H1 (cell line): ENCODE results near the gene GPR26. TPM values are rescaled to one million over a fixed set of nuclear protein-coding genes. Genes with fewer than 3 reads are reported as not detected.

ENCODE experiments used
- CTCF ChIA-PET: fragments of 300-600 bp; sonication (Branson Sonifier 250); formaldehyde crosslinking; loops from one replicate; lab custom pipeline; 2021; ENCODE audit not compliant: partially characterized antibody; lab: Charles Lee
- POLR2A ChIA-PET: fragments of 300-600 bp; sonication (Branson Sonifier 250); formaldehyde crosslinking; loops from one replicate; lab custom pipeline; 2021; ENCODE audit warnings: inconsistent platforms; ENCODE audit not compliant: partially characterized antibody; lab: Charles Lee
- DNase-seq, 2 experiments: peaks; one replicate each; pipeline versions ENCODE4 v3.0.0 to v3.0.0-alpha.2; 2010 to 2022; ENCODE audit warnings: low spot score in 2 of 2, low read depth in 1 of 2, mixed read lengths in 1 of 2
- FAIRE-seq: peaks from 2 replicates; lab custom pipeline; 2011; peaks lifted over from hg19 to GRCh38; lab: Jason Lieb, UNC
- H2AFZ ChIP-seq: 2 replicates; pipeline ENCODE4 v1.8.1; 2012; ENCODE audit warnings: low read length, inconsistent platforms
- H2AK5ac ChIP-seq: 2 replicates; pipeline ENCODE4 v1.6.1; 2013; ENCODE audit warnings: low read depth, low read length
- H2BK120ac ChIP-seq: replicated peaks from 2 replicates; pipeline ENCODE3; 2013; ENCODE audit warnings: low read depth, low read length, inconsistent platforms
- H2BK12ac ChIP-seq: 2 replicates; pipeline ENCODE4 v1.6.1; 2013; ENCODE audit warnings: low read depth, low read length
- H2BK15ac ChIP-seq: 2 replicates; pipeline ENCODE4 v1.6.1; 2013; ENCODE audit warnings: low read length
- H2BK20ac ChIP-seq: 2 replicates; pipeline ENCODE4 v1.6.1; 2013; ENCODE audit warnings: low read length
- H2BK5ac ChIP-seq: 2 replicates; pipeline ENCODE4 v1.6.1; 2013; ENCODE audit warnings: low read depth, low read length
- H3K14ac ChIP-seq: 2 replicates; pipeline ENCODE4 v1.6.1; 2013; ENCODE audit warnings: inconsistent platforms; ENCODE audit not compliant: insufficient read length
- H3K18ac ChIP-seq: 2 replicates; pipeline ENCODE4 v1.6.1; 2013; ENCODE audit warnings: low read length; ENCODE audit errors: extremely low read depth
- H3K23ac ChIP-seq: 2 replicates; pipeline ENCODE4 v1.6.1; 2013; ENCODE audit warnings: inconsistent platforms; ENCODE audit not compliant: insufficient read length
- H3K23me2 ChIP-seq: 2 replicates; pipeline ENCODE4 v1.6.1; 2013; ENCODE audit warnings: low read depth, low read length
- H3K27ac ChIP-seq: 2 replicates; pipeline ENCODE4 v1.6.1; 2011; ENCODE audit warnings: low read depth, low read length, inconsistent platforms
- H3K27me3 ChIP-seq, 4 experiments: replicated peaks in 1 of 4; 1 replicate in 1 of 4; 2 replicates in 3 of 4; pipeline versions ENCODE4 v1.6.1 to v1.8.1; 2011 to 2013; ENCODE audit warnings: low read length in 3 of 4, mild to moderate bottlenecking in 3 of 4, inconsistent platforms in 2 of 4, mixed read lengths in 2 of 4, moderate library complexity in 1 of 4; ENCODE audit not compliant: control insufficient read depth in 3 of 4, insufficient read depth in 3 of 4; ENCODE audit errors: extremely low read depth in 1 of 4
- H3K36me3 ChIP-seq, 4 experiments: 2 replicates each; pipeline versions ENCODE4 v1.6.1 to v1.8.1; 2011 to 2013; ENCODE audit warnings: mild to moderate bottlenecking in 4 of 4, low read length in 3 of 4, moderate library complexity in 2 of 4, control low read depth in 1 of 4, inconsistent platforms in 1 of 4; ENCODE audit not compliant: insufficient read depth in 4 of 4, control insufficient read depth in 2 of 4
- H3K4ac ChIP-seq: replicated peaks from 2 replicates; pipeline ENCODE3; 2013; ENCODE audit warnings: low read length, low read depth, mixed read lengths, inconsistent platforms; ENCODE audit not compliant: insufficient read length
- H3K4me1 ChIP-seq, 4 experiments: replicated peaks in 1 of 4; 1 replicate in 1 of 4; 2 replicates in 3 of 4; pipeline versions ENCODE4 v1.6.1 to v1.8.1; 2011 to 2013; ENCODE audit warnings: low read length in 3 of 4, inconsistent platforms in 2 of 4, mixed read lengths in 1 of 4; ENCODE audit not compliant: insufficient read depth in 4 of 4, control insufficient read depth in 3 of 4
- H3K4me2 ChIP-seq, 2 experiments: 2 replicates each; pipeline versions ENCODE4 v1.6.1 to v1.8.1; 2011 to 2013; ENCODE audit warnings: low read depth in 2 of 2, low read length in 2 of 2, control low read depth in 1 of 2, inconsistent platforms in 1 of 2, mild to moderate bottlenecking in 1 of 2; ENCODE audit not compliant: insufficient read depth in 1 of 2
- H3K4me3 ChIP-seq, 4 experiments: fragments of 200-600, 300-600 bp in 1 of 4; sonication (generic), shearing (Covaris generic), sonication (Bioruptor Twin) in 1 of 4; 2 replicates each; pipeline versions ENCODE4 v1.5.1 to v1.8.1; 2011 to 2016; ENCODE audit warnings: low read length in 4 of 4, low read depth in 3 of 4, control low read depth in 2 of 4, inconsistent platforms in 2 of 4, mild to moderate bottlenecking in 2 of 4, mixed read lengths in 1 of 4, moderate library complexity in 1 of 4; ENCODE audit not compliant: insufficient read depth in 2 of 4; ENCODE audit errors: extremely low read depth in 1 of 4
- H3K56ac ChIP-seq: replicated peaks from 2 replicates; pipeline ENCODE3; 2013; ENCODE audit warnings: low read depth, mild to moderate bottlenecking, mixed read lengths, low read length, inconsistent platforms; ENCODE audit not compliant: insufficient read length
- H3K79me1 ChIP-seq: 2 replicates; pipeline ENCODE4 v1.6.1; 2013; ENCODE audit warnings: low read depth, low read length, control low read depth
- H3K79me2 ChIP-seq, 2 experiments: 2 replicates each; pipeline versions ENCODE4 v1.6.1 to v1.8.1; 2012 to 2013; ENCODE audit warnings: low read length in 2 of 2, mild to moderate bottlenecking in 2 of 2, inconsistent platforms in 1 of 2; ENCODE audit not compliant: insufficient read depth in 2 of 2, control insufficient read depth in 1 of 2
- H3K9ac ChIP-seq, 4 experiments: replicated peaks in 1 of 4; 1 replicate in 1 of 4; 2 replicates in 3 of 4; pipeline versions ENCODE4 v1.6.1 to v1.8.1; 2011 to 2013; ENCODE audit warnings: low read depth in 3 of 4, low read length in 3 of 4, control low read depth in 2 of 4, mild to moderate bottlenecking in 2 of 4, moderate library complexity in 2 of 4, inconsistent platforms in 1 of 4; ENCODE audit errors: extremely low read depth in 1 of 4
- H3K9me3 ChIP-seq, 2 experiments: 2 replicates each; pipeline versions ENCODE4 v1.6.1 to v1.8.1; 2012 to 2013; ENCODE audit warnings: mild to moderate bottlenecking in 2 of 2, moderate library complexity in 2 of 2, control low read depth in 1 of 2, inconsistent platforms in 1 of 2, low read depth in 1 of 2, low read length in 1 of 2, mixed read lengths in 1 of 2; ENCODE audit not compliant: insufficient read depth in 2 of 2
- H4K20me1 ChIP-seq, 2 experiments: replicated peaks in 1 of 2; 2 replicates each; pipeline versions ENCODE3 to v1.8.1; 2011 to 2013; ENCODE audit warnings: inconsistent platforms in 2 of 2, low read length in 2 of 2, mild to moderate bottlenecking in 1 of 2; ENCODE audit not compliant: insufficient read depth in 2 of 2, control insufficient read depth in 1 of 2
- H4K5ac ChIP-seq: 2 replicates; pipeline ENCODE4 v1.6.1; 2013; ENCODE audit warnings: low read length, low read depth, mixed read lengths, inconsistent platforms; ENCODE audit not compliant: insufficient read length
- H4K8ac ChIP-seq: 2 replicates; pipeline ENCODE4 v1.8.0; 2013; ENCODE audit warnings: mild to moderate bottlenecking, moderate library complexity, low read length, inconsistent platforms; ENCODE audit not compliant: insufficient read depth; ENCODE audit errors: extremely low read depth
- H4K91ac ChIP-seq: replicated peaks from 2 replicates; pipeline ENCODE3; 2013; ENCODE audit warnings: low read length, mixed read lengths, inconsistent platforms; ENCODE audit not compliant: insufficient read length
- ATF2 ChIP-seq: IDR thresholded peaks from 2 replicates; pipeline ENCODE4 v1.6.1; 2012; ENCODE audit warnings: low read length, inconsistent platforms
- BACH1 ChIP-seq: IDR thresholded peaks from 2 replicates; pipeline ENCODE4 v1.6.1; 2012; ENCODE audit warnings: low read length, improper control_type of control experiment
- BCL11A ChIP-seq, 2 experiments: IDR thresholded peaks; one replicate each; pipeline ENCODE4 v1.6.1; 2011; ENCODE audit warnings: low read depth in 2 of 2, low read length in 2 of 2, mild to moderate bottlenecking in 2 of 2
- BRCA1 ChIP-seq: IDR thresholded peaks from 2 replicates; pipeline ENCODE4 v1.6.1; 2012; ENCODE audit warnings: low read depth, low read length, improper control_type of control experiment
- CEBPB ChIP-seq: IDR thresholded peaks from 2 replicates; pipeline ENCODE4 v1.6.1; 2012; ENCODE audit warnings: low read depth, low read length
- EP300 ChIP-seq, 2 experiments: IDR thresholded peaks; 1 replicate in 1 of 2; 2 replicates in 1 of 2; pipeline ENCODE4 v1.6.1; 2011 to 2012; ENCODE audit warnings: low read depth in 2 of 2, low read length in 2 of 2, mild to moderate bottlenecking in 2 of 2, borderline replicate concordance in 1 of 2, inconsistent platforms in 1 of 2, moderate library complexity in 1 of 2
- JUND ChIP-seq: IDR thresholded peaks from 2 replicates; pipeline ENCODE4 v1.6.1; 2011; ENCODE audit warnings: mild to moderate bottlenecking, improper control_type of control experiment, low read length
- KDM4A ChIP-seq: IDR thresholded peaks from one replicate; pipeline ENCODE4 v1.7.1; 2012; ENCODE audit warnings: low read depth, mild to moderate bottlenecking, moderate library complexity, low read length, inconsistent platforms; ENCODE audit not compliant: severe bottlenecking
- SAP30 ChIP-seq: fragments of 300-600 bp; sonication (generic); IDR thresholded peaks from 2 replicates; pipeline ENCODE4 v1.7.1; 2012; ENCODE audit warnings: low read length, moderate library complexity, mild to moderate bottlenecking, inconsistent platforms; ENCODE audit not compliant: insufficient read depth, insufficient replicate concordance
- WGBS, 2 experiments: shearing (Covaris generic) in 1 of 2; methylation state at CpG; one replicate each; pipeline versions ENCODE4 v1.1.6 to v1.1.7; 2013 to 2015; ENCODE audit warnings: low lambda C conversion rate in 2 of 2, mixed read lengths in 2 of 2, inconsistent platforms in 1 of 2, low coverage in 1 of 2, missing lambda C conversion rate in 1 of 2; ENCODE audit not compliant: insufficient replicate concordance in 2 of 2, insufficient coverage in 1 of 2, insufficient read length in 1 of 2; ENCODE audit errors: extremely low coverage in 1 of 2, missing lambda C conversion rate in 1 of 2; 5-methylcytosine and 5-hydroxymethylcytosine counted together
- polyA plus RNA-seq, 7 experiments: library from polyadenylated mRNA; depleted of rRNA in 3 of 7; stranded (reverse) in 5 of 7; unstranded in 2 of 7; fragments of >200 nt in 5 of 7; fragments of 200-250 nt in 2 of 7; gene quantifications; 1 replicate in 5 of 7; 2 replicates in 1 of 7; 4 replicates in 1 of 7; pipeline versions ENCODE4 v1.2.1 to v1.2.3, GENCODE V29; 2011 to 2013; ENCODE audit warnings: missing spikeins in 2 of 7, mixed read lengths in 2 of 7
- total RNA-seq: library from RNA; stranded (reverse); fragmentation: NEBNext Ultra II Directional; extraction: Animal tissue kit (Norgen Biotek cat#: 25700); gene quantifications from 2 replicates; pipeline ENCODE4 v1.2.1, GENCODE V29; 2021
- TF ChIP-seq, protein P1 (sequence below): IDR thresholded peaks from 2 replicates; pipeline ENCODE4 v1.6.1; 2011; ENCODE audit warnings: low read length, improper control_type of control experiment
- TF ChIP-seq, protein P2 (sequence below): IDR thresholded peaks from 2 replicates; pipeline ENCODE4 v1.6.1; 2012; ENCODE audit warnings: inconsistent platforms

Gene GPR26
- total and polyA plus RNA-seq, 2 of the 8 experiments (the other 6 are each of a cell fraction or from before 2014, with no cell fraction given): 0.09 to 0.21 TPM

DNA sequence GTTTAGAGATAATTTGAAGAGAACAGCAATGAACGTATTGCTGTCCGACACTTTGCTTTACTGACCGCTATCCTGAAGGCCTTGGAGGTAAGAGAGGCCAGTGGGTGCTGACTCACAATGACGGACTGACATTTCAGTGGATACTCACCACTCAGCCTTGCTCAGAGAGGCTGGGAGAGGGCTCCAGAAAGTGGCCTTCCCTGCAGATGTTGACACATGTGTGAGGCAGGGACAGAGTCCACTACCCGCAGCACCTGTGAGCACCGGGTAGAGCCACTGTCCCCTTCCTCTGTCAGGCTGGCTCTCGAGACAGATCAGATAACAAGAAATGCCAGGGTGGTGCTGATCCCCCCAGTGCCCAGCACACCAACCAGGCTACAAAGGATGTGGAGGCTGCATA, 75.0 kb downstream of the GPR26 start:
- Histone ChIP-seq H4K91ac (no peak overlapping the region), H2AK5ac (no peak overlapping the region), H3K23me2 (no peaks in the 10 kb centered on the region), H3K4me1 (no peaks in the 10 kb centered on the region), H2BK15ac (no peak overlapping the region), H3K4ac (no peak overlapping the region), H3K36me3 (no peaks in the 10 kb centered on the region), H3K23ac (no peak overlapping the region), H3K27me3 (no peaks in the 10 kb centered on the region), H3K18ac (no peak overlapping the region), H2BK20ac (no peak overlapping the region), H2BK120ac (no peak overlapping the region), H2BK12ac (no peak overlapping the region), H3K4me2 (no peak overlapping the region), H3K79me1 (no peaks in the 10 kb centered on the region), H2BK5ac (no peak overlapping the region), H3K79me2 (no peaks in the 10 kb centered on the region), H4K5ac (no peak overlapping the region), H4K20me1 (peaks cover 0 to 2% of the 10 kb centered on the region in 2 experiments), H3K9ac (no peak overlapping the region), H3K4me3 (no peak overlapping the region), H3K9me3 (0 out of 4 replicates have a peak, but pooled peaks cover 0 to 3% of the 10 kb centered on the region in 2 experiments), H3K56ac (no peak overlapping the region), H2AFZ (no peak overlapping the region), H3K27ac (no peak overlapping the region), H3K14ac (no peak overlapping the region), H4K8ac (no peak overlapping the region)
- CTCF ChIA-PET: interaction anchor here (0.6 to 0.7 kb wide), 2 partner anchors 229 to 657 kb away, joined by 3 read pairs; no protein-coding TSS in a partner anchor
- FAIRE-seq (no peak), DNase-seq (no peak)
- 88% methylated on average over 7 of the region's 7 CpGs; no CpG with 5 or more reads in 1 of the 2 experiments for WGBS, 2 experiments
- POLR2A ChIA-PET: no interaction called here
- TF ChIP-seq BACH1 (no peak), EP300 (IDR thresholded peaks at IDR 0.05; ENCODE audit: borderline replicate concordance in 1 of 2, low read depth in 2 of 2, low read length in 2 of 2) (no peak), SAP30 (no peak), KDM4A (no peak), BRCA1 (no peak), CEBPB (no peak), JUND (no peak), ATF2 (no peak), BCL11A (IDR thresholded peaks at IDR 0.05; ENCODE audit: low read depth in 2 of 2, low read length in 2 of 2) (no peak)
- TF ChIP-seq, protein P1, sequence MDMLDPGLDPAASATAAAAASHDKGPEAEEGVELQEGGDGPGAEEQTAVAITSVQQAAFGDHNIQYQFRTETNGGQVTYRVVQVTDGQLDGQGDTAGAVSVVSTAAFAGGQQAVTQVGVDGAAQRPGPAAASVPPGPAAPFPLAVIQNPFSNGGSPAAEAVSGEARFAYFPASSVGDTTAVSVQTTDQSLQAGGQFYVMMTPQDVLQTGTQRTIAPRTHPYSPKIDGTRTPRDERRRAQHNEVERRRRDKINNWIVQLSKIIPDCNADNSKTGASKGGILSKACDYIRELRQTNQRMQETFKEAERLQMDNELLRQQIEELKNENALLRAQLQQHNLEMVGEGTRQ: no peak
- TF ChIP-seq, protein P2, sequence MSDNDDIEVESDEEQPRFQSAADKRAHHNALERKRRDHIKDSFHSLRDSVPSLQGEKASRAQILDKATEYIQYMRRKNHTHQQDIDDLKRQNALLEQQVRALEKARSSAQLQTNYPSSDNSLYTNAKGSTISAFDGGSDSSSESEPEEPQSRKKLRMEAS: no peak
